TTC549 (cell line): ENCODE measurements around the gene CD52.
"Not testable (repeated sequence)": the region's sequence is repeated elsewhere in the genome, so short reads cannot be mapped to it uniquely, and the experiment has no call there.

ENCODE experiments used
- FAIRE-seq: peaks from 2 replicates; lab custom pipeline; 2012; peaks lifted over from hg19 to GRCh38; lab: Jason Lieb, UNC

The CD52 gene

DNA sequence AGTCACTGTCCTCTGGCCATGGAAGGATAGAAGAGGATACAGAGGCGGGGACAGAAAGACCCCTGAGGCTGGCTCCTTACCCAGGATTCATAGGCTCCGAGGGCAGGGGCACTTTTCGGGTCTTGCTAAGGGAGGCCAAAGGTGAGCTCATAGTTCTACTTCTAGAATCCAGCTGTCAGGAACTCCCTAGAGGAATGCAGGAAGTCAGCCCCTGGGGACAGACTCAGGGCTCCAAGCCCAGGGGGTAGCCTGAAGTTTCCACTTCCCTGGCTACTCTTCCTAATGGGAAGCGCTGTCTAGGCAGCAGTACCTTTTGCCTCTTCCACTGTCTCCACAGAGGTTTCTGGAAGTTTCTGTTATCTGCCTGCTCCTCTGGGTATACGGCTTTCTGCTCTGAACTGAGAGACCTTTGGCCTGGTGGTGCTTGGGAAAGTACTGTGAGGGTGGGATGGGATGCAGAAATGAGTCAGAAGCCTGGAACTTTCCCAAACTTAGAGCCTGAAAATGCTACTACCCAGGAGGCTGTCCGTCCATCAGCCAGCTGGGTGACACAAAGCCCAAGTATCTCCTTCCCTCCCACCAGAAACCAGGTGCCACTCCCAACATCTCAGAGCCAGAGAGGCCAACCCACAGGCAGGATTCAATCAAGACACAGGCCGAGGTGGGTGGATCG, 14.9 kb upstream of the CD52 start:
- no peak for FAIRE-seq

GRCh38 chr1:26305667-26306289, 12.0 kb upstream of the CD52 start:
- FAIRE-seq: no peak

DNA sequence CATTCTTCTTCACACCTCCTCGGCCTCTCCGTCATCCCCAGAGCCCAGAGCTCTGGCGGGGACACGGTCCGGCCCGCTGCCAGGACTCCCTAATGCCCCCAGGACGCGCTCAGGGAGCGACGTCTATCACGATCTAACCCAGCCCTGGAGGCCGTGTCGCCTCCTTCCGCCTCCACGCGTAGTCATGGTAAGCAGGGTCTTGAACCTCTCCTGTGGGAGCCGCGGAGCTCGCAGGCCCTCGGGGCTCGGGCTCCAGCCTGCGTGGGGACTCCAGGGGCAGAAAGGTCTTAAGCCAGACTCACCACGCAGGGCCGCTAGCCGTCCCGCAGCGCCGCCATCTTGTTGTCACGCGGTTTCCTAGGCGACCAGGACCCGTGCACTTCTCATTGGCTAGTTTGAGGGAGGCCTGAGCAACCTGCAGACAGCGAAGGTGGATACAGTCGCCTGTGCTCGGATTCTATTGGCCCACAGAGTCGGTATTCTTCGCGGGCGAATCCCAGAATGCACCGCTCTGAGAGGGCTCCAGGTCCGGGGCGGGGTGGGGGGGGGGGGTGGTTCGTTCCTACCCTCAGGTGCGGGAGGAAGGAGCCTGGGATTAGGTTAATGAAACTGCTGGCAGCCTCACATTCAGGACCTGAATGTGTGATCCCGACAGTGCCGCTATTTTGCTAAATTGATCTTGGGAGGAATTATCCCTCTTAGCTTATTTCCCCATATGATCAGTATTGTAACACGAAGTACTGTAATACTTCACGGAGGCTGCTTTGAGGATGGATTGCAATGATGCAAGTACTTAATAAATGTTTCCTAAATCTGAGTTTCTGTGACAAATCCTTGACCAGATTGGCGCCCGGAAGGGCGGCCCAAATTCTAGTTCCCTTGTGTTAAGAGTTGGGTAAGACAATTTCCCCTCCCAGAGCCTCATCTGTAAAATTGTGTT, 11.2 kb upstream of the CD52 start, which contains the start of gene UBXN11:
UBXN11 (minus strand) TSS at position 347 of the 940 bp plus-strand sequence. CDS start 3,753 bp downstream, outside the sequence.
- FAIRE-seq: peak; percentile 11

DNA sequence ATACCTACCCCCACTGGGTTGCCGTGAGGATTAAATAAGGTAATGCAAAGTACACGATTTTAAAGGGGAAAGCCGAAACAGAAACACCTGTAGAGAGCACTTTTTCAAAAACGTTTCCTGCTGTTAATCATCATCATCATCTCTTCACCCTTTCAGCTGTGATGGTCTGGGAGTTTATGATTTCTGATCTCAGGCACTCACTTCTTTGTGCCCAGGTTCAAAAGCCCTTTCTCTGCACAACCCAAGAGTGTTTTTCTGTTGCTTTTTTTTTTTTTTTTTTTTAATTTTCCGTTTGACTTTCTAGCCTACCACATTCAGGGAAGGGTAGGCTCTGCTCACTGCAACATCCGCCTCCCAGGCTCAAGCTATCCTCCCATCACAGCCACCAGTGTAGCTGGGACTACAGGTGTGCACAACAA, 10.4 kb upstream of the CD52 start:
- no peak for FAIRE-seq

GRCh38 chr1:26307966-26308899, 9.5 kb upstream of the CD52 start:
- FAIRE-seq: not testable (repeated sequence)

- FAIRE-seq: no peak
Observed at GRCh38 chr1:26314501-26314900, 3.3 kb upstream of the CD52 start.

DNA sequence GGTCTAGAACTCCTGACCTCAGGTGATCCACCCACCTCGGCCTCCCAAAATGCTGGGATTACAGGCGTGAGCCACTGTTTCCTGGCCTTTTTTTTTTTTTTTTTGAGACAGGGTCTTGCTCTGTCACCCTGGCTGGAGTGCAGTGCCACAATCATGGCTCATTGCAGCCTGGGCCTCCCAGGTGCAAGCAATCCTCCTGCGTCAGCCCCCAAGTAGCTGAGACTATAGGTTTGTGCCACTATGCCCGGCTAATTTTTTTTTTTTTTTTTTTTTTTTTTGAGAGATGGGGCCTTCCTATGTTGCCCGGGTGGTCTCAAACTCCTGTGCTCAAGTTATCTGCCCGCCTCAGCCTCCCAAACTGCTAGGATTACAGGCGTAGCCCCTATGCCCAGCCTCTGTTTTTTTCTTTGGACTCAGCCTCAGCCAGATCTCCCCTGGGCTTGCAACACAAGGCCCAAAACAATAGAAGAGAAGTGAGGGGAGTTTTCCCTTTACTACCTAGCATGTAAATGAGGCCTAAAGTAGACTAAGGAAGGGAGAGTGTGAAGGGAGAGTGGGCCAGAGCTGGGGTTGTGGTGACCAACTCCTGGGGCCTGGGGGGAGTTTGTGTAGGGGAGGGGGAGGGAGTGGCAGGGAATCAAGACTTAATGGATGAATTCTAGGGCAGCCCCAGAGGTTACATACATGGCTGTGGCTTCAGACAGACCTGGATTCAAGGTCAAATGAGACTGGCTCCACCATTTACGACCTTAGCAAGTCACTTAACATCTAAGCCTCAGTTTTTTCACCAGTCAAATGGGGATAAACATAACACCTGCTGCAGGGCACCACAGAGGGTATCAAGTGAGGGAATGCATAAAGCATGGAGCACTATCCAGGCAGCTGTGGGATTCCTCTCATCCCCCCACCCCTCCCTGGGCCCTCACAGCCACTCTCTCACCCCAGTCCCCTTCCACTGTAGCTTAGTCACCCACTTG, 1.6 kb upstream of the CD52 start:
- FAIRE-seq: no peak

GRCh38 chr1:26317146-26317545, 612 bp upstream of the CD52 start:
- FAIRE-seq: no peak

DNA sequence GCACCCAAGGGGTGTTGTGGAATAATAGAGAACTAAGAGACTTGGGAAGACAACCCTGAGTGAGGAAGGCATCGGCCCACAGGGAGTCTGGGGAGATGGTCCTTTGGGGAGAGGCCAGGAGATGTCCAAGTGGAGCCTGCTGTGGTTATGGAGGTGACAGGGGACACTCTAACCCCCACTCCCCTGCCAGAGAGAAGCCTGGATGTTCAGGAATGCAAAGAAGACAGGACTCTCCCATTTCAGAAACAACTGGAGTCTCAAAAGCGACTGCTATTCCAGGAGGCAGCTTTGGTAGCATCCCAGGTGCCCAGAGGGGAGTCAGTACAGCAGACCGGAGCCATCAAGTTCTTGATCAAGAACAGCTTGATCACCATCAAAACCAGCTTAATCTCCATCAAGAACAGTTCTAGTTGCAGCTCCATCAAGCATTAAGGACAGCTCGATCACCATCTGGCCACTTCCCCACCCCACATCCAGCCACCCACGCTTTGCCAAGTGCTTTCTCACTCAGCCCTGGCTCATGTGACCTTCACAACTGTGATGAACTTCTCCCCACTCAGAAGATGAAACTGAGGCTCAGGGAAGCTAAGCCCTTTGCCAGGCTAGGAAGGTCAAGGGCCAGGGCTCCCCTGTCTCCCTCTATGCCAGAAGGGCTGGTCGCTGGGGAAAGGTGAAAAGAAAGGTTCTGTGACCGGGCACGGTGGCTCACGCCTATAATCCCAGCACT, 743 bp downstream of the CD52 start:
- no peak for FAIRE-seq

GRCh38 chr1:26320896-26321295, 3.1 kb downstream of the CD52 start:
- FAIRE-seq: no peak

DNA sequence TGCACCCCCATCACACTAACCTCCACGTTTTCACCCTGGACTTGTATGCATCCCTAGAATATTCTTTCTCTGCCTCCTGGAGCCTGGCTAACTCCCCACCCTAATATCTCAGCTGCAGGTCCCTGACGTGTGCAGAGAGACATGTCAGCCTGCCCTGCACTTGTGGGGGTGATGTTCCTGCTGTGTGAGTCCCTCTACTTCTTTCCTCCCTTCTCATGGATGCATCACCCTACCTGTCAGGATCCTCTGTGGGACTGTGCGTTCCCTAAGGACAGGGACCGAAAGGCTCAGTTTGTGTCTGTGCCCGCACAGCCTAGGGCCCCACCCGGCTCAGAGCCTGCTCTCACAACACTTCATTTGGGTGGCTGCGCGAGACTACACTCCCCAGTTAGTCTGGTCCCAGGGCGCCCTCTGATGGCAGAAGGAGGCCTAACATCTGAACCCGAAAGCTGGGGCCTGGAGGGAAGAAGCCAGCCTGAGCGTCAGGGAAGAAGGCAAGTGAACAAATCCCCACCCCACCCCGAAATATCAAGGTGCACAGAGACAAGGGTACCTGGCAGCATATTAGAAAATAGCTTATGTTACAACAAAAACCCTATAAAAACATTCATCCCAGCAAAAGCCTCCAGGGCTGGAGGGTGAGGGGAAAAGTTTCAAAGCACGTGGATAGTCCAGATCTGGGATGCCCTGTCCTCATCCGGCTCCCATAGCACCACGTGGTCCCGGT, 3.7 kb downstream of the CD52 start:
- peak; percentile 48 for FAIRE-seq

DNA sequence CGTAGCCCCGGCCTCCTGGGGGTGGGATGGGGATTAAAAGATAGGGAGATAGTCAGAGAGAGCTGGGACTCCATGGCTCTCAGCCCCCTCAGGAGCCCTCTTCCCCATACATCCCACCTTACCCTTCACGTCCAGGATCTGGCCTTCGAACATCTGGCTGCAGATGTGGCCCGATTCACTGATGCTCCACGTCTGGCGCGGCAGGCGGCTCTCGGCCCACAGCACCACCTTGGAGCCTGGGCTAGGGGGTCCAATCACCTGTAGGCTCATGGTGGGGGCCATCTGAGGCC, 4.2 kb downstream of the CD52 start:
- no peak for FAIRE-seq

DNA sequence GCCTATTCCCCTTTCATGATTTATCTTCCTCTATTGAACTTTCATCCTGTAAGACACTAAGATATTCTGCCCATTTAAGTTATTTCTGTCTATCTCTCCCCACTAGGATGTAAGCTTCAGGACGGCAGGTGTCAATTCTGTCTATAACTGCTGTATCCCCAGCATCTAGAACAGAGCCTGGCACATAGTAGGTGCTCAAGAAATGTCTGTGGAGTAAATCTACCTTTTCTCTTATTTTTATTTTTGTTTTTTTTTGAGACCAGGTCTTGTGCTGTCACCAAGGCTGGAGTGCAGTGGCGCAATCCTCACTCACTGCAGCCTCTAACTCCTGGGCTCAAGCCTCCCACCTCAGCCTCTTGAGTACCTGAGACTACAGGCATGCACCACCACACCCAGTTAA, 5.6 kb downstream of the CD52 start:
- no peak for FAIRE-seq

- FAIRE-seq: no peak
Observed at GRCh38 chr1:26324550-26324949, 6.8 kb downstream of the CD52 start.

DNA sequence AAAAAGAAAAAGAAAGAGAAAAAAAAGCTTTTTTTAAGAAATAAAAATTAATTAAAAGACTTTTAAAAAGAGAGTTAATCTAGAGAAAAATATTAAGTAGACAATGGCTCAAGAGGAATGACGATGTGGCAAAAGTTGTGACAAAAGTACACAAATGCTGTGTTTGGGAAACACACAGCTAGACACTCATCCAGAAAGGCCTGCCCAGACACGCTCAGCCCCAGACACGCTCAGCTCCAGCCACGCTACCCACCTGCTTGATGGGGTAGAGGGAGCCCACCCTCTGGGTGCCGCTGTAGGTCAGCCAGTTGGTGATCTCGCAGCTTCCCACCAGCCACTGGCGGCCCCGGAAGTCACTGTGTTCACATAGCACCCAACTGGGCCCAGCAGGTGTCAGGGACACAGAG, 10.2 kb downstream of the CD52 start:
- no peak for FAIRE-seq

GRCh38 chr1:26328597-26328996, 10.8 kb downstream of the CD52 start:
- FAIRE-seq: no peak

DNA sequence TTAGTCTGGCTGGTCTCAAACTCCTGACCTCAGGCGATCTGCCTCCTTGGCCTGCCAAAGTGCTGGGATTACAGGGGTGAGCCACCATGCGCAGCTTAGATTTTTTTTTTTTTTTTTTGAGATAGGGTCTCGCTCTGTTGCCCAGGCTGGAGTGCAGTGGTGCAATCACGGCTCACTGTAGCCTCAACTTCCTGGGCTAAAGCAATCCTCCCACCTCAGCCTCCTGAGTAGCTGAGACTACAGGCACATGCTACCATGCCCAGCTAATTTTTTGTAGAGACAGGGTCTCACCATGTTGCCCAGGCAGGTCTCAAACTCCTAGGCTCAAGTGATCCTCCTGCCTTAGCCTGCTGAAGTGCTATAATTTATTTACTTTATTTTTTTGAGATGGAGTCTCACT, 11.6 kb downstream of the CD52 start:
- not testable (repeated sequence) for FAIRE-seq

DNA sequence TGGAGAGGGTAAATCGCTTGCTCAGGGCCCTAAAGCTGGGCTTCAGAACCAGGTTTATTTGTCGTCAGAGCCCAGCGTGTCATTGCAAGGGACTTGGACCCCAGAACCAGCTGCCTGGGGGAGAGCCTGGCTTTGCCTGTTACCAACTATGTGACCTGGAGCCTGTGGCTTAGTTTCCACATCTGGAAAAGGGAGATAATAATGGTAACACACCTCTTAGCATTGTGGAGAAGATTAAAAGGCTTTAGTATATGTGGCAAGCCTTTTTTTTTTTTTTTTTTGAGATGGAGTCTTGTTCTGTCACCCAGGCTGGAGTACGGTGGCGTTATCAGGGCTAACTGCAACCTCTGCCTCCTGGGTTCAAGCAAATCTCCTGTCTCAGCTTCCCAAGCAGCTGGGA, 12.5 kb downstream of the CD52 start:
- no peak for FAIRE-seq

- not testable (repeated sequence) for FAIRE-seq
Observed at GRCh38 chr1:26333312-26333711, 15.6 kb downstream of the CD52 start.
